SU-DHL-6 (cell line): ENCODE data around the gene TUBAL3.

Source experiments
- EZH2phosphoT487 ChIP-seq: fragments of 200-600 bp; sonication (generic), shearing (Covaris generic); conservative IDR thresholded peaks from 2 replicates; pipeline ENCODE4 v1.6.1; 2018; ENCODE audit warnings: mild to moderate bottlenecking, antibody characterized with exemption, low read length, moderate library complexity, mixed read lengths
- TF ChIP-seq, protein P1 (sequence below): fragments of 200-600 bp; sonication (generic); IDR thresholded peaks from one replicate; pipeline ENCODE4 v1.5.1; 2017; ENCODE audit warnings: antibody characterized with exemption, mild to moderate bottlenecking, low read length, moderate library complexity; ENCODE audit not compliant: insufficient read depth, poor library complexity, severe bottlenecking

DNA sequence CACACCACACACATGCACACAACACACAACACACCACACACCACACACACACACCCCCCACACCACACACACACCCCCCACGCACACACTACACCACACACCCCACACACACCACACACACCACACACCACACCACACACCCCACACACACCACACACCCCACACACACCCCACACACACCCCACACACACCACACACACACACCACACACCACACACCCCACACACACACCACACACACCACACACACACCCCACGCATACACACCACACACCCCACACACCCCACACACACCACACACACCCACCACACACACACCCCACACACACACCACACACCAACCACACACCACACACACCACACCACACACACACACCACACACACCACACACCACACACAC lies 23.4 kb downstream of the TUBAL3 start:
- TF ChIP-seq, protein P1, sequence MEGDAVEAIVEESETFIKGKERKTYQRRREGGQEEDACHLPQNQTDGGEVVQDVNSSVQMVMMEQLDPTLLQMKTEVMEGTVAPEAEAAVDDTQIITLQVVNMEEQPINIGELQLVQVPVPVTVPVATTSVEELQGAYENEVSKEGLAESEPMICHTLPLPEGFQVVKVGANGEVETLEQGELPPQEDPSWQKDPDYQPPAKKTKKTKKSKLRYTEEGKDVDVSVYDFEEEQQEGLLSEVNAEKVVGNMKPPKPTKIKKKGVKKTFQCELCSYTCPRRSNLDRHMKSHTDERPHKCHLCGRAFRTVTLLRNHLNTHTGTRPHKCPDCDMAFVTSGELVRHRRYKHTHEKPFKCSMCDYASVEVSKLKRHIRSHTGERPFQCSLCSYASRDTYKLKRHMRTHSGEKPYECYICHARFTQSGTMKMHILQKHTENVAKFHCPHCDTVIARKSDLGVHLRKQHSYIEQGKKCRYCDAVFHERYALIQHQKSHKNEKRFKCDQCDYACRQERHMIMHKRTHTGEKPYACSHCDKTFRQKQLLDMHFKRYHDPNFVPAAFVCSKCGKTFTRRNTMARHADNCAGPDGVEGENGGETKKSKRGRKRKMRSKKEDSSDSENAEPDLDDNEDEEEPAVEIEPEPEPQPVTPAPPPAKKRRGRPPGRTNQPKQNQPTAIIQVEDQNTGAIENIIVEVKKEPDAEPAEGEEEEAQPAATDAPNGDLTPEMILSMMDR = no peak
- no peak for TF ChIP-seq EZH2phosphoT487
